GM12878 (cell line): Measurements from ENCODE around the gene INCA1.

Experiments used
- NFYB ChIP-seq: IDR thresholded peaks from 2 replicates; pipeline ENCODE4 v1.6.1; 2011; ENCODE audit warnings: low read depth, mild to moderate bottlenecking, low read length, improper control_type of control experiment, moderate library complexity; ENCODE audit not compliant: insufficient read depth
- SRF ChIP-seq, 2 experiments: IDR thresholded peaks; 2 replicates each; pipeline ENCODE4 v1.6.1; 2011; ENCODE audit warnings: low read depth in 2 of 2, low read length in 2 of 2, mild to moderate bottlenecking in 1 of 2, moderate library complexity in 1 of 2

- TF ChIP-seq NFYB (no peak), SRF (IDR thresholded peaks at IDR 0.05; ENCODE audit: low read depth in 2 of 2, low read length in 2 of 2) (no peak)
Measured at GRCh38 chr17:5034063-5034462, 36.7 kb upstream of the INCA1 start.
